GM12801 (cell line): Measurements from ENCODE around the gene NTM.

ENCODE experiments used
- TF ChIP-seq, protein P1 (sequence below): IDR thresholded peaks from one replicate; pipeline ENCODE4 v1.5.1; 2011; ENCODE audit warnings: control low read depth; ENCODE audit not compliant: insufficient read length; ENCODE audit errors: extremely low read depth

Gene NTM

DNA sequence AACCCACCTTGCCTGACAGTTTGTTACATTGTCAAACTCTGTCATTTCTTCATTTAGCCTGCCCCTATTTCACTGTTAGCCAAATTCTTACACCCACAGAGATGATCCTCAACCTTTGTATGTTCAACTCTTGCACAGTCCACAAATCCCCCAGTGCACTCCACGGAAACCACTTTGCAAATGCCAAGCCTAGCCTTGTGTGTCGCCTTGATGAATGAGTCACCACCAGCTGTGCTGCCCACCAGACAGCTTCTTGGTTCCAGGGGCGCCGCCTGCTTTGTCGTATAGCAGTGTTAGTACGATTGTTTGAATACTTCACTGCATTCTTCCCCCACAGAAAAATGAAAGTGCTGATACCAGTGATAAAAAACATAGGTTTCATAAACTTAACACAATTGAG, 686.3 kb downstream of the NTM start:
- TF ChIP-seq, protein P1, sequence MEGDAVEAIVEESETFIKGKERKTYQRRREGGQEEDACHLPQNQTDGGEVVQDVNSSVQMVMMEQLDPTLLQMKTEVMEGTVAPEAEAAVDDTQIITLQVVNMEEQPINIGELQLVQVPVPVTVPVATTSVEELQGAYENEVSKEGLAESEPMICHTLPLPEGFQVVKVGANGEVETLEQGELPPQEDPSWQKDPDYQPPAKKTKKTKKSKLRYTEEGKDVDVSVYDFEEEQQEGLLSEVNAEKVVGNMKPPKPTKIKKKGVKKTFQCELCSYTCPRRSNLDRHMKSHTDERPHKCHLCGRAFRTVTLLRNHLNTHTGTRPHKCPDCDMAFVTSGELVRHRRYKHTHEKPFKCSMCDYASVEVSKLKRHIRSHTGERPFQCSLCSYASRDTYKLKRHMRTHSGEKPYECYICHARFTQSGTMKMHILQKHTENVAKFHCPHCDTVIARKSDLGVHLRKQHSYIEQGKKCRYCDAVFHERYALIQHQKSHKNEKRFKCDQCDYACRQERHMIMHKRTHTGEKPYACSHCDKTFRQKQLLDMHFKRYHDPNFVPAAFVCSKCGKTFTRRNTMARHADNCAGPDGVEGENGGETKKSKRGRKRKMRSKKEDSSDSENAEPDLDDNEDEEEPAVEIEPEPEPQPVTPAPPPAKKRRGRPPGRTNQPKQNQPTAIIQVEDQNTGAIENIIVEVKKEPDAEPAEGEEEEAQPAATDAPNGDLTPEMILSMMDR = no peak

DNA sequence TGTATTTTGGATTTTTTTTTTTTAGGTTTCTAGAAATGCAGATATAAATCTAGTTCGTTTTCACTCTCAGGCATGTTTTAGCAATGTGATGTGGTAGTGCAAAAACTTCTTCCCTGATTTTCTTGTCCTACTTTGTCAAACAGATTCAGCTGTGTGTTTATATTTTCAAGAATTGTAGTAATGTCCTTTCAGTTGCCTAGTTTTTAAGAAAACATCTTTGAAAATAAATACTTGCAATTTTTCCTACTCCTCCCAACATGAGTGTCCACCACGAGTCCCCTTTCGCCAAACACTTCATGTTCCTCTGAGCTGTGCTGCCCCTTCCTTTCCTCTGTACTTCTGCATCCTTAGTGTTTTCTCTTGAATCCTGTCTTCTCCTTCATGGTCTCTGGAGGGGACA, 686.9 kb downstream of the NTM start:
- TF ChIP-seq, protein P1 = no peak

DNA sequence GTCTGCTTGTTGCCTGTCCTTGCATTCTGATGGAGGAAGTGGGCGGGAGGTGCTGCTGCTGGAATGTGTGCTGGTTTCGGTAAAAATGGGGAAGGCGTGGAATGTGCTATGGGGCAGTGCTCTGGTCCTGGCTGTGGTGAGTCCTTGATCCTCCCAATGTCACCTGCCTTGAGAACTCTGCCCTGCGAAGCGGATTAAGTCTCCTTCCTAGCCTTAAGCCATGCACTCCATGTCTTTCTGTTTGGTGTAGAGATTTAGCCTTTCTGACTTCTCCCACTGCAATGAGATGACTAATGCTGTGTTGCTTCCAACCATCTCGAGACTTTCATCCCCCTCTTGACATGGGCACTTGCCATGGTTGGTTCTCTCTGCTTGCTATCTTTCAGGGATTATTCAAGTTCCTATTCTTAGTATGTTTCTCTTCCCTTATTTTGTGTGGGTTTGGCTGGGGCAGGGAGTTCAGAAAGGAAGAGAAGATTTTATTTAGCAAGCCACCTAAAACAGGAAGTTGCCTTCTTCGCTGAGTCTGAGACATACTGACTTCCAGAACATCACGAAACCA, 687.9 kb downstream of the NTM start:
- TF ChIP-seq, protein P1 = no peak

DNA sequence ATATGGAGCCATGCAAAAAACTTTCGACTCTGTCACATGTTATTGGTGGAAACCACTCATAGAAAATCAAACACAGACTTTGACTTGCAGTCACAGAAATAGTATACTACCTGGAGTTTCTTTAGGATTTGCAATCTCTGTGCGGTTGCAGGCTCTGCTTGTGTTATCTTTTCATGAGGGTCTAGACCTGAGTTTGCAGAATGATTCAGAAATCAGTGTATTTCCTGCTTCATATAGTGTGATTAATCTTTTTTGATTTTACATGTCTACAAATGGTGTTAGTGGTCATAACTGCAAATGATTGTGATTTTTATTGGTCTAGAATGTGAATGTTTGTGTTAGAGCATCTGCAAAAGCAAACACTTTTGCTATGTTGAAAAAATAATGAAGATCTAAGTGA, 690.2 kb downstream of the NTM start:
- TF ChIP-seq, protein P1 = no peak

DNA sequence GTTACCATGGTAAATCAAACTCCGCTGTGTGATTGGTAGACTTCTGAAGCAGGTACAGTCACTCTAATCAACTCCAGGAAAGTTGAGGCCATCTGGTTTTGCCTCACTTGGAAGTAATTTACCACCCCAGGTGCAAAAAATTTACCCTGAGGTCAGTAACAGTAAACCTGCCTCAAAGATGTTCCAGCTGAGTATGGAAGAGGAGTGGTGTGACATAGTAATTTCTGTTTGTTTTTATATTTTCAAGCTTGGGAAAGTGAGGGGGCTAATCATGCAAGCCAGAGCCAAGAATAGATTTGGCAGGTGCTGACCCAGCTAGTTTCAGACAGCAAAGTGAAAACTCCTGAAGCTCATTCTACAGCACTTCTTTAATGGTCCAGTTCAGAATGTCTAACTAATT, 691.6 kb downstream of the NTM start:
- TF ChIP-seq, protein P1 = no peak

DNA sequence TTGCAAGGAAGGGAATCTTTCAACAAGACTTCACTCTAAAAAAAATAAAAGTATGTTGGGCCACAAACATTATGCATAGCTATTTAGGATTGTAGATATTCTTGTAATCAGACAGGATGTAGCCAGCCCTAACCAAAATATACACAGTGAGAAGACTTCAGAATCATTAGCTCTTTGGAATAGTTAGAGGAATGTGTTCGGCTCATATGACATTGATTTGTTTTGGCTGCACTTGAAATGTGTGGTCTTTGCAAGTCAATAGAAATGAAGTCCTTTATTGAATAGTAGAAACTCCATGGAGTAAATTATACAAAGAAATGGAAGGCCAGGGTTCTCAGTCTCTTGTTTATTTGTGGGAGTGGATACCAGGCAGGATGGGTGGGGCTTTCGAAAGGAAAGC, 692.1 kb downstream of the NTM start:
- TF ChIP-seq, protein P1 = no peak

DNA sequence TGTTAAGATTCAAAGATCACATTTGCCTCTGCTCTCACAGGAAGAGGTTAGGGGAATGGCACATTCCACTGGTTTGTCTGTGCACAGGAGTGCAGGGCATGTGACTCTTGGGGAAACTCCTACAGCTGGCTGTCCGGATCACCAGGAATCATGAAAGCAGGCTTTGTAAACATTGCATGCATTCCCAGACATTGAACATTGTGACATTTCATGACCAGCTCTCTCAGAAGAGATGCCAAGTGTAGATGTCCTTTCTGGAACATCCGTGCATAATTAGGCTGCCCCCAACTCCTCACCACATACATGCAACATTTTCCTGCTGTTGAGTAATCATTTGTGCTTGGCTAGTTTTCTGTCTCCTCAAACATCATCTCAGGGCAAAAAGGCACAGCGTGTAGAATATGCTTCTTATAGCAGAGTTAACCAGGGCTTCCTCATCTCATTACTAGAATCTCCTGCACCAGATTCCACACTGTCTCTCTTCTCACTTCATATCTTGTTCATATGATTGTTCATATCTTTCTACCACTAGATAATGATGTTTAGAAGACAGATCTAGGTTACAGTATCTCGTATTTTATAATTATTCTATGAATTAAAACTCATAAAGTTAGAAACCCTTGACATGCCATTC, 694.7 kb downstream of the NTM start:
- TF ChIP-seq, protein P1 = no peak
